ENCODE data around the gene ZSCAN16. TPM values are rescaled to one million over a fixed set of nuclear protein-coding genes. Genes with fewer than 3 reads are reported as not detected.
A peak's percentile ranks its signal among the peaks of the same experiment; 100 is the strongest.
"Not testable (repeated sequence)": the region's sequence is repeated elsewhere in the genome, so short reads cannot be mapped to it uniquely, and the experiment has no call there.

Gene ZSCAN16
- 10 to 100 TPM in 1 of 4 donors, 1 to 10 TPM in 2, not detected in 1; 7.5 to 19.5 (median 9.5) TPM for total RNA-seq

GRCh38 chr6:28124350-28124970 lies at the start of gene ZSCAN16:
Gene ZSCAN16 (plus strand): TSS chr6:28124609. CDS start chr6:28125444, 835 bp downstream.
- peak within 1 kb of the TSS; percentile 33 to 63 (median 54) for H3K4me3 ChIP-seq
- peaks cover 0 to 24% (median 15%) of the 10 kb centered on the region in 4 donors for H3K4me1 ChIP-seq
- intact Hi-C loops (cut with DNase I; ENCODE audit: low total_unique reads) (no loop called here), in situ Hi-C loops (cut with MboI; ENCODE audit: low pct_ligation_motif_present in 1 of 4, low pct_unique_long_range_greater_than_20kb in 1 of 4, low sequenced_read_pairs in 3 of 4) (no loop called here)
- H3K27ac ChIP-seq, result peak within 1 kb of the TSS; percentile 76 to 80 (median 77)
- H3K27me3 ChIP-seq, result no peaks in the 10 kb centered on the region
- H3K36me3 ChIP-seq, result peaks cover 0 to 19% (median 4%) of the 10 kb centered on the region in 4 donors
- WGBS, 2 donors (ENCODE audit: low coverage in 1 of 2), result 0% methylated on average over 24 of the region's 28 CpGs; no CpG with 5 or more reads in 1 of the 2 donors
- TF ChIP-seq CTCF (IDR thresholded peaks at IDR 0.05), result no peak
- TF ChIP-seq POLR2A (IDR thresholded peaks at IDR 0.05), result peak; percentile 53
- TF ChIP-seq POLR2AphosphoS5 (IDR thresholded peaks at IDR 0.05), result peak; percentile 30 to 74 (median 67)
- no peak for TF ChIP-seq EP300 (IDR thresholded peaks at IDR 0.05; ENCODE audit: low read depth)
- H3K9me3 ChIP-seq, result no peaks in the 10 kb centered on the region
- DNase-seq, result peak; percentile 90

GRCh38 chr6:28078050-28078449 lies 46.4 kb upstream of the ZSCAN16 start:
- no peak for TF ChIP-seq POLR2AphosphoS5 (IDR thresholded peaks at IDR 0.05)
- no peak for TF ChIP-seq EP300 (IDR thresholded peaks at IDR 0.05; ENCODE audit: low read depth)
- no peak for TF ChIP-seq POLR2A (IDR thresholded peaks at IDR 0.05)
- no peak for TF ChIP-seq CTCF (IDR thresholded peaks at IDR 0.05)
- in situ Hi-C loops (cut with MboI; ENCODE audit: low pct_ligation_motif_present in 1 of 4, low pct_unique_long_range_greater_than_20kb in 1 of 4, low sequenced_read_pairs in 3 of 4), result no loop called here
- Histone ChIP-seq H3K27me3 (no peaks in the 10 kb centered on the region), H3K4me1 (peaks cover 0 to 18% (median 9%) of the 10 kb centered on the region in 4 donors), H3K4me3 (no peak overlapping the region), H3K27ac (no peak overlapping the region), H3K36me3 (no peaks in the 10 kb centered on the region), H3K9me3 (no peaks in the 10 kb centered on the region)
- intact Hi-C loops (cut with DNase I; ENCODE audit: low total_unique reads), result no loop called here
- no peak for DNase-seq

- DNase-seq, result no peak
- in situ Hi-C loops (cut with MboI; ENCODE audit: low pct_ligation_motif_present in 1 of 4, low pct_unique_long_range_greater_than_20kb in 1 of 4, low sequenced_read_pairs in 3 of 4), result no loop called here
- Histone ChIP-seq H3K4me3 (no peak overlapping the region), H3K27me3 (no peaks in the 10 kb centered on the region), H3K27ac (no peak overlapping the region), H3K4me1 (peaks cover 0 to 18% (median 9%) of the 10 kb centered on the region in 4 donors), H3K36me3 (no peaks in the 10 kb centered on the region), H3K9me3 (no peaks in the 10 kb centered on the region)
- TF ChIP-seq POLR2AphosphoS5 (IDR thresholded peaks at IDR 0.05) (no peak), POLR2A (IDR thresholded peaks at IDR 0.05) (no peak), CTCF (IDR thresholded peaks at IDR 0.05) (no peak), EP300 (IDR thresholded peaks at IDR 0.05; ENCODE audit: low read depth) (no peak)
- intact Hi-C loops (cut with DNase I; ENCODE audit: low total_unique reads), result no loop called here
- WGBS, 2 donors (ENCODE audit: low coverage in 1 of 2), result 89 to 97% methylated on average over 5 to 6 of the region's 6 CpGs
These were observed 45.6 kb upstream of the ZSCAN16 start for GRCh38 chr6:28078836-28079235.

- peak in 2 of 5 experiments; percentile 12 to 19 for TF ChIP-seq CTCF (IDR thresholded peaks at IDR 0.05)
- intact Hi-C loops (cut with DNase I; ENCODE audit: low total_unique reads); H3K27me3 ChIP-seq; DNase-seq; in situ Hi-C loops (cut with MboI; ENCODE audit: low pct_ligation_motif_present in 1 of 4, low pct_unique_long_range_greater_than_20kb in 1 of 4, low sequenced_read_pairs in 3 of 4); H3K9me3 ChIP-seq; H3K36me3 ChIP-seq: not testable (repeated sequence)
- Histone ChIP-seq H3K27ac (peak within 1 kb of the TSS; percentile 87 to 92 (median 88)), H3K4me3 (peak within 1 kb of the TSS; percentile 49 to 77 (median 58)), H3K4me1 (peaks cover 0 to 18% (median 9%) of the 10 kb centered on the region in 4 donors)
- 1% methylated on average over 15 of the region's 15 CpGs; no CpG with 5 or more reads in 1 of the 2 donors for WGBS, 2 donors (ENCODE audit: low coverage in 1 of 2)
These were observed 44.1 kb upstream of the ZSCAN16 start, which contains the start of gene ZNF165 for GRCh38 chr6:28080381-28080630. Gene ZNF165 (plus strand): TSS chr6:28080568. CDS start chr6:28085481, 4,913 bp downstream.
